ENCODE data around the gene PRR14L.
A peak's percentile ranks its signal among the peaks of the same experiment; 100 is the strongest.
"Not testable (repeated sequence)": the region's sequence is repeated elsewhere in the genome, so short reads cannot be mapped to it uniquely, and the experiment has no call there.

PRR14L gene

GRCh38 chr22:31682751-31683150, 67.2 kb downstream of the PRR14L start:
- no peak overlapping the region for H3K4me3 Mint-ChIP-seq
- H3K27me3 Mint-ChIP-seq (ENCODE audit: low read depth), result no peaks in the 10 kb centered on the region
- H3K9me3 Mint-ChIP-seq, result no peaks in the 10 kb centered on the region
- H3K36me3 Mint-ChIP-seq (ENCODE audit: low read depth), result peaks cover 29% of the 10 kb centered on the region
- no peak overlapping the region for H3K27ac Mint-ChIP-seq
- peaks cover 4% of the 10 kb centered on the region for H3K4me1 Mint-ChIP-seq (ENCODE audit: low read depth)

DNA sequence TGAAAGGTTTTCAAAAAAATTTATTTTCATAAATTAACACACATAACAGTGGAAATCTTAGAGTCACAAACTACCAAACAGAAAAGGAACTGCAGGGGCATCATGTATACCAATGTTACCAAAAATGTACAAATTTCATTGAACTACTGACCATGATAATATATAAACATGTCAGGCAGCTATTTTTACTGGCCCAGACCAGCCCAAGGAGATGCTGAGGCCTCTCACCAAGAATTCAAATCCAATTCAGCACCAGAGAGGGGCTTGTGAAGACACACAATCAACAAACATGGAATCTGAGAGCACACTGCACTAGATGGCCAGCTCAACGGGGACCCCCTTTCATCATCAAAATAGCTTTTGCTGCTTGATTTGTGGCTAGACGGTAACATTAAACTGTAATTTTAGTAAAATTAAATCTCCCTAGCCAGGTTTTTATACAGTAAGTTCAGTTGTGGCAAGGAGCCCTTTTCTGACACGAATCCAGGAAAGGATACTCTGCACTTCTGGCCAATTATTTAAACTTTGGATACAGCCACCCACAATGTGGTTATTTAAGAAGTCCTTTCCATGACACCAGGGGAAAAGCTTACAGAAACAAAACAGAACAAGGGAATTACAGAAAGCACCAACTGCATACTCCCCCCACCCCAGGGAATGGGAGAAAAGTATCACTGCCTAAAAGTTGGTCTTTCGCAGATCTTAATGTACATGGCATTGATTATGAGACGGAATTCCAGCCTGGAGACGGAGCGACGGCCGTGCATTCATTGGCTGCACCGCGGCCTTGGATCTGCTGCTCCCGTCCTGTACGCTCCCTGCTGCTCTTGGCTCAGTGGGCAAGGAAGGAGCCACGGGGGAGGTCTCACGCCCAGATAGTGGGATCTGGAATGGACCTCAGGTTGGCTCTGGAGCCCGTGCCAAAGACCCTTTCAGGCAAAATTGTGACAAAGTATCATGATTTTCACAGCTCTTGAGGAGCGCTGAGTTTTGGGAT, 68.3 kb downstream of the PRR14L start:
- Mint-ChIP-seq H3K4me1 (ENCODE audit: low read depth) (peaks cover 6% of the 10 kb centered on the region), H3K4me3 (no peak overlapping the region), H3K36me3 (ENCODE audit: low read depth) (peaks cover 31% of the 10 kb centered on the region), H3K27me3 (ENCODE audit: low read depth) (no peaks in the 10 kb centered on the region), H3K9me3 (no peaks in the 10 kb centered on the region), H3K27ac (no peak overlapping the region)

GRCh38 chr22:31680861-31681341, 69.0 kb downstream of the PRR14L start:
- no peaks in the 10 kb centered on the region for H3K9me3 Mint-ChIP-seq
- peaks cover 8% of the 10 kb centered on the region for H3K4me1 Mint-ChIP-seq (ENCODE audit: low read depth)
- H3K27me3 Mint-ChIP-seq (ENCODE audit: low read depth), result no peaks in the 10 kb centered on the region
- H3K27ac Mint-ChIP-seq, result no peak overlapping the region
- no peak overlapping the region for H3K4me3 Mint-ChIP-seq
- peaks cover 31% of the 10 kb centered on the region for H3K36me3 Mint-ChIP-seq (ENCODE audit: low read depth)

DNA sequence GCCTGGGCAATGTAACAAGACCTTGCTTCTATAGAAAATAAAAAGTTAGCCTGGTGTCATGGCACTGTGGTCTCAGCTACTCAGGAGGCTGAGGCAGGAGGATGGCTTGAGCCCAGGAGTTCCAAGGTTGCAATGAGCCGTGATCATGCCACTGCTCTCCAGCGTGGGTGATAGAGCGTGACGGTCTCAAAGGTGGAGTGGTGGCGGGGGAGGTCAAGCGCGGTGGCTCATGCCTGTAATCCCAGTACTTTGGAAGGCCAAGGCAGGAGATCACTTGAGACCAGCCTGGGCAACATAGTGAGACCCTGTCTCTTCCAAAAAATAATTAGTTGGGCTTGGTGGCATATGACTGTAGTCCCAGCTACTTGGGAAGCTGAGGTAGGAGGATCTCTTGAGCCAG, 71.2 kb downstream of the PRR14L start:
- H3K27ac Mint-ChIP-seq, result no peak overlapping the region
- peaks cover 8% of the 10 kb centered on the region for H3K4me1 Mint-ChIP-seq (ENCODE audit: low read depth)
- H3K27me3 Mint-ChIP-seq (ENCODE audit: low read depth), result no peaks in the 10 kb centered on the region
- H3K9me3 Mint-ChIP-seq, result no peaks in the 10 kb centered on the region
- H3K36me3 Mint-ChIP-seq (ENCODE audit: low read depth), result peaks cover 10% of the 10 kb centered on the region
- H3K4me3 Mint-ChIP-seq, result no peak overlapping the region

DNA sequence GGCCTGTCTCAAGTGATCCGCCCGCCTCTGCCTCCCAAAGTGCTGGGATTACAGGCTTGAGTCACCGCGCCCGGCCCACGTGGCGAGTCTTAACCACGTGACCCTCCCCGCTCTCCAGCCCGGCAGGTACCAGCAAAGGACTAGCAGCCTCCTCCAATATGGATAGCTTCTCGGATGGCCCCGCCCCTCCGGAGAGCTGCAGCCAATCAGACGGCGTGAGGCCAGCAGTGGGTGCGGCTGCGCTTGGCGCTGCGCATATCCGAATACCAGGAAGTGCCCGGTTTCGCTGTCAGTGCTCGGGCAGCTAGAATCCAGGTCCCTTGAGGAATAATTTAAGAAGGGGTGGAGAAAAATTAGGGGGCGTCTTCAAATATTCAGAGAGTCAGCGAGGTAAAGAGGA, 73.2 kb downstream of the PRR14L start:
- peak overlapping the region; percentile 96 for H3K4me3 Mint-ChIP-seq
- H3K4me1 Mint-ChIP-seq (ENCODE audit: low read depth), result peaks cover 8% of the 10 kb centered on the region
- H3K36me3 Mint-ChIP-seq (ENCODE audit: low read depth), result peaks cover 2% of the 10 kb centered on the region
- no peaks in the 10 kb centered on the region for H3K9me3 Mint-ChIP-seq
- peak overlapping the region; percentile 98 for H3K27ac Mint-ChIP-seq
- H3K27me3 Mint-ChIP-seq (ENCODE audit: low read depth), result no peaks in the 10 kb centered on the region

GRCh38 chr22:31674219-31674618, 75.7 kb downstream of the PRR14L start:
- not testable (repeated sequence) for H3K4me3 Mint-ChIP-seq

DNA sequence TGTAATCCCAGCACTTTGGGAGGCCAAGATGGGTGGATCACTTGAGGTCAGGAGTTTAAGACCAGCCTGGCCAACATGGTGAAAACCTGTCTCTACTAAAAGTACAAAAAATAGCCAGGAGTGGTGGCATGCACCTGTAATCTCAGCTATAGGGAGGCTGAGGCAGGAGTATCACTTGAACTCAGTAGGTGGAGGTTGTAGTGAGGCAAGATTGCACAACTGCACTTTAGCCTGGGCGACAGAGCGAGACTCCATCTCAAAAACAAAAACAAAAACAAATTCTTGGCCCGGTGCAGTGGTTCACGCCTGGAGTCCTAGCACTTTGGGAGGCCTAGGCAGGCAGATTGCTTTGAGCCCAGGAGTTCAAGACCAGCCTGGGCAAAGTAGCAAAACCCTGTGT, 81.1 kb downstream of the PRR14L start:
- not testable (repeated sequence) for H3K4me3 Mint-ChIP-seq; H3K4me1 Mint-ChIP-seq (ENCODE audit: low read depth); H3K27ac Mint-ChIP-seq; H3K27me3 Mint-ChIP-seq (ENCODE audit: low read depth); H3K9me3 Mint-ChIP-seq; H3K36me3 Mint-ChIP-seq (ENCODE audit: low read depth)

More at GRCh38 chr22:31674219-31674618, 75.7 kb downstream of the PRR14L start:
- H3K36me3 Mint-ChIP-seq (ENCODE audit: low read depth); H3K27me3 Mint-ChIP-seq (ENCODE audit: low read depth); H3K27ac Mint-ChIP-seq; H3K9me3 Mint-ChIP-seq; H3K4me1 Mint-ChIP-seq (ENCODE audit: low read depth): not testable (repeated sequence)

- Mint-ChIP-seq H3K36me3 (ENCODE audit: low read depth) (peaks cover 2% of the 10 kb centered on the region), H3K4me3 (peak overlapping the region; percentile 99), H3K27ac (peak overlapping the region; percentile 97), H3K4me1 (ENCODE audit: low read depth) (peaks cover 31% of the 10 kb centered on the region), H3K27me3 (ENCODE audit: low read depth) (no peaks in the 10 kb centered on the region), H3K9me3 (no peaks in the 10 kb centered on the region)
Observed at GRCh38 chr22:31662668-31663037, 87.3 kb downstream of the PRR14L start.

DNA sequence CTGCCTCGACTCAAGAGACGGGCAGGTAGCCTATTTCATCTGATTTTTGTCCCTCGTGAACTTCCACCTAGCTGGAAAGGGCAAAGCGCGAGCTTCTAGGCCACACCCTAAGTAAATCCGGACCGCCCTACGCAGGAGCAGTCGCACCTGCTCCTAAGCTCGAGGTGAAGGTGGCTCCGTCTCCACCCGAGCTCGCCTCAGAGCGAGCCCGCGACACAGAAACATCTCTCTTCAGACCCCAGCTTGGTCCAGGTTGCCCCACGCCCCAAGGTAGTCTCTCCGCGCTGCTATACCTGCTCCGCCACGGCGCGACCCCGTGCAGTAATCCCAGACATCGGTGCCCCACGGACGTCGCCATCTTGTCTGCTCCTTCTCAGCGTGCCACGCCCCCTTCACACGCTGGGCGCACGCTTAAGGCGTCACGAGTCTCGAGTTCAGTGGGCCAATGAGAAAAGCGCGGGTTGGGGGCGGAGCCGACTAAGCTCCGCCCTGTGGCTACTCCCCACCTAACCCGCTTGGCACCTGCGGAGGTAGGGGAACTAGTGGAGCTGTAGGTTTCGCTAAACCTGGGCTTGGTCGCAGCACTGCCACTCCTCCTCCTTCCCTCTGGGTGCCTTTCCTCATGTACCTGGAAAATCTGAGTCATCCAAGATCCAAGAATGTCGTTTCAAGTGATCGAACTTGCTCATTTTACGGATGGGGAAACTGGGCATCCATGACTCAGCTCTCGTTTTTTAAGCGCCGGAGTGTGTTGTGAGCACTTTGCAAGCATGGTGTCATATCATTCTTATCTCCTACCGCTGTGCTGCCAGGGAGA, 87.9 kb downstream of the PRR14L start, which contains the start of gene PISD:
PISD (minus strand) TSS at position 365 of the 817 bp plus-strand sequence; CDS start at position 358, 7 bp downstream.
- no peaks in the 10 kb centered on the region for H3K9me3 Mint-ChIP-seq

GRCh38 chr22:31660860-31661341, 89.0 kb downstream of the PRR14L start:
- Mint-ChIP-seq H3K4me1 (ENCODE audit: low read depth) (peaks cover 34% of the 10 kb centered on the region), H3K27ac (peak overlapping the region; percentile 97)
- H3K27me3 Mint-ChIP-seq (ENCODE audit: low read depth), result not testable (repeated sequence)

More for the DNA sequence above, 87.9 kb downstream of the PRR14L start, which contains the start of gene PISD:
- H3K4me1 Mint-ChIP-seq (ENCODE audit: low read depth), result peaks cover 31% of the 10 kb centered on the region
- no peaks in the 10 kb centered on the region for H3K27me3 Mint-ChIP-seq (ENCODE audit: low read depth)
- peak within 1 kb of the TSS; percentile 99 for H3K4me3 Mint-ChIP-seq
- peak within 1 kb of the TSS; percentile 97 for H3K27ac Mint-ChIP-seq
- peaks cover 2% of the 10 kb centered on the region for H3K36me3 Mint-ChIP-seq (ENCODE audit: low read depth)

DNA sequence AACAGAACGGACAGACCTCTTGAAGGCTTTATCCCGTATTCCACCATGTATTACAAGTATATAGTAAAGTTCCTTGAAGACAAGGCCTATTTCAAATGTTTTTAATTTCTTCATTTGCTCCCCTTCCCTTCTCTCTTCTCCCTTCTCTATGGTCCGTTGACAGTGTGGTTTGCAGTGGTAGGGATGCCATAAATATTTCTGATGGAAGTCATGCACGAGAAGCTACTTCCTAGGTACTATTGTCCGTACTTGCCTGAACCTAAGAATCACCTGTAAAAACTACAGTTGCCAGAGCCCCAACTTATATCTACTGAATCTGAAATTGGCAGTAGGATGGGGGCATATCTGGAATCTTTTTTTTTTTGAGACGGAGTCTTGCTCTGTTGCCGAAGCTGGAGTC, 90.7 kb downstream of the PRR14L start:
- peaks cover 32% of the 10 kb centered on the region for H3K4me1 Mint-ChIP-seq (ENCODE audit: low read depth)
- no peaks in the 10 kb centered on the region for H3K27me3 Mint-ChIP-seq (ENCODE audit: low read depth)
- peaks cover 2% of the 10 kb centered on the region for H3K36me3 Mint-ChIP-seq (ENCODE audit: low read depth)
- no peak overlapping the region for H3K27ac Mint-ChIP-seq
- H3K4me3 Mint-ChIP-seq, result no peak overlapping the region
- H3K9me3 Mint-ChIP-seq, result no peaks in the 10 kb centered on the region

More at GRCh38 chr22:31660860-31661341, 89.0 kb downstream of the PRR14L start:
- not testable (repeated sequence) for H3K36me3 Mint-ChIP-seq (ENCODE audit: low read depth); H3K9me3 Mint-ChIP-seq
- peak overlapping the region; percentile 99 for H3K4me3 Mint-ChIP-seq

DNA sequence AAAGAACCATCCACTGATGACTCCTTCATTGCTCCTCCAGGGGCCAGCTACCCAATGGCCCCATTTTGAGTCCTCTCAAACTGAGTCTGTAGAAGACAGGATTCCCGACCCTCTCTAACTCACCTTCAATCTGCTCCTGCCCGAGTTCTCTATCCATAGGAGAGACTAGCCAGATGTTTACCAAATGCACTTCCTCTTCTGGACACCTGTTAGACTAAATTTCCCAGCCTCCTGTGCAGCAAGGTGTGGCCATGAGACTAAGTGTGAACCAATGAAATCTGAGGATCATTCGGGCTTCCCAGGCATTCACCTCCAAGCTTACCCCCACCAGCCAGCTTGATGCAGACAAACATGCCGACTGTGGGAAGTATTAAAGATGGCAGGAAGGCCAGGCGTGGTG, 95.5 kb downstream of the PRR14L start:
- H3K4me3 Mint-ChIP-seq, result no peak overlapping the region
- H3K4me1 Mint-ChIP-seq (ENCODE audit: low read depth), result peaks cover 18% of the 10 kb centered on the region

GRCh38 chr22:31653944-31654343, 96.0 kb downstream of the PRR14L start:
- Mint-ChIP-seq H3K9me3 (no peaks in the 10 kb centered on the region), H3K4me3 (no peak overlapping the region), H3K27ac (no peak overlapping the region), H3K27me3 (ENCODE audit: low read depth) (no peaks in the 10 kb centered on the region), H3K36me3 (ENCODE audit: low read depth) (peaks cover 8% of the 10 kb centered on the region), H3K4me1 (ENCODE audit: low read depth) (peaks cover 16% of the 10 kb centered on the region)

More for the DNA sequence above, 95.5 kb downstream of the PRR14L start:
- Mint-ChIP-seq H3K36me3 (ENCODE audit: low read depth) (peaks cover 4% of the 10 kb centered on the region), H3K27me3 (ENCODE audit: low read depth) (no peaks in the 10 kb centered on the region), H3K27ac (no peak overlapping the region), H3K9me3 (no peaks in the 10 kb centered on the region)

DNA sequence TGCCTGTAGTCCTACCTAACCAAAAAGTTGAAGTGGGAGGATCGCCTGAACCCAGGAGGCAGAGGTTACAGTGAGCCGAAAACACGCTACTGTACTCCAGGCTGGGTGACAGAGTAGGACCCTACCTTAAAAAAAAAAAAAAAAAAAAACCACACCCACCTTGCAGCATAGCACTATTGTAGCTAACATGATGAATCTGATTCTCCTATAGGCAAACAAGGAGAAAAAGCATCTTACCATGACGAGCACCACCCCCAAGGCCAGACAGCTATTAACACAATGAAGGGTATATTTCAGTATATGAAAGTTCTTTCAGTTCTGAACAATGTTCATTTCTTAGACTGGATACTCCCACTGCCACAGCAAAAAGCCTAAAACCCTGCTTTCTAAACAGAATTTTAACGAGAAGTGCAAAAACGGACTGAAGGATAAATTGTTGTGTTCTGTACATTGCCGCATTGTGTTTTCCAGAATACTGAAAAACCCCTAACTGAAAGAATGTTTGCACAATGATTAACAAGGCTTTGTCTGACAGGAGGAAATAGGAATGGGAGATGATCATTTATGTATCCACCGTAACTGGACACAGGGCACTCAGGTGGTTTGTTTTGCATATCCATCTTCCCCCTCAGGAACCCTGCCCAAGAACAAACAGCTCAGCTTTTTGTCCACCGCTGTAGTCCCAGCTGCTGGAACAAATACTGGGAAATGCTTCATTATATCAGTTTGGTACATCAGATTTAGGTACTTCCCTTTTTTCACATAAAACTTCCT, 96.8 kb downstream of the PRR14L start:
- Mint-ChIP-seq H3K4me3 (no peak overlapping the region), H3K27ac (no peak overlapping the region), H3K9me3 (no peaks in the 10 kb centered on the region), H3K27me3 (ENCODE audit: low read depth) (no peaks in the 10 kb centered on the region), H3K36me3 (ENCODE audit: low read depth) (peaks cover 11% of the 10 kb centered on the region), H3K4me1 (ENCODE audit: low read depth) (peaks cover 15% of the 10 kb centered on the region)
